Ascending aorta (tissue), 2 donors: ENCODE measurements around the gene DLST. TPM values are rescaled to one million over a fixed set of nuclear protein-coding genes. Genes with fewer than 3 reads are reported as not detected.
"Not testable (repeated sequence)": the region's sequence is repeated elsewhere in the genome, so short reads cannot be mapped to it uniquely, and the experiment has no call there.

Experiments
- DNase-seq, 2 donors: peaks; one replicate each; pipeline ENCODE4 v3.0.0-alpha.2; 2019; ENCODE audit warnings: low spot score in 2 of 2
- H3K27ac ChIP-seq, 2 donors: fragments of 200-600 bp; sonication (generic); one replicate each; pipeline ENCODE4 v1.5.1; 2016 to 2017; ENCODE audit warnings: mild to moderate bottlenecking in 1 of 2
- H3K27me3 ChIP-seq: fragments of 200-600 bp; sonication (generic); one replicate; pipeline ENCODE4 v1.5.1; 2017
- H3K36me3 ChIP-seq, 2 donors: fragments of 200-600 bp; sonication (generic); one replicate each; pipeline ENCODE4 v1.5.1; 2016
- H3K4me1 ChIP-seq, 2 donors: fragments of 200-600 bp; sonication (generic); one replicate each; pipeline ENCODE4 v1.5.1; 2016 to 2017; ENCODE audit warnings: mild to moderate bottlenecking in 1 of 2
- H3K4me3 ChIP-seq, 2 donors: fragments of 200-600 bp; sonication (generic); one replicate each; pipeline ENCODE4 v1.5.1; 2016 to 2017; ENCODE audit warnings: mild to moderate bottlenecking in 1 of 2
- H3K9me3 ChIP-seq, 2 donors: fragments of 200-600 bp; sonication (generic); one replicate each; pipeline ENCODE4 v1.5.1; 2016
- CTCF ChIP-seq, 3 experiments: fragments of 200-600 bp in 2 of 3; fragments of 450-650 bp in 1 of 3; sonication (generic) in 2 of 3; IDR thresholded peaks; one replicate each; pipeline ENCODE4 v1.5.1; 2016 to 2019; ENCODE audit warnings: antibody characterized with exemption in 3 of 3, mild to moderate bottlenecking in 1 of 3, moderate library complexity in 1 of 3
- intact Hi-C: fragments of 100-400 bp; cut with DNase I; formaldehyde crosslinking; loops from one replicate; pipeline ENCODE4 v1.15.1; 2023
- total RNA-seq: library from RNA; depleted of rRNA; stranded (reverse); fragments of >200 nt; gene quantifications from one replicate; pipeline ENCODE4 v1.1.0, GENCODE V29; 2016

Gene DLST
- total RNA-seq, 1 donor from 2014 or later: 59.7 TPM

DNA sequence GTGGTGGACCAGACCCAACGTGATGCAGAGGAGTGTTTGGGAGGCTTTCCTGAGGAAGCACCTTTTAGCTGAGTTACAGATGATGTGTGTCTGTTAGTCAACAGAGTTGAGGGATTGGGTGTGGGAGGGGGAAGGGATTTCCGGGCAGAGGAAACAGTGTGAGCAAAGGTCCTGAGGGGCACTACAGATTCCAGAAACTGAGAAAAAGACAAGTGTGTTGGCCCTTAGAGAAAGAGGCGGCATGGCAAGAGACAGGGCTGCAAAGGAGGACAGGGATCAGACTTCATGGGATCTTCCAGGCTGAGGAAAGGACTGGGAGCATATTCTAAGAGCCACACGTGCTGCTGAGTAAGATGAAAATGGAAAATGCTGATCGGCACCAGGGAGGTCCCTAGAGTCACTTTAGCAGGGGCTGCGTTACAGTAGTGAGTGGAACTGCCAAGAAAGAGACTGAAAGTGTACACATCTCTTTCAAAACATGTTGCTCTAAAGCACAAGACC, 50.7 kb downstream of the DLST start:
- H3K27ac ChIP-seq: no peak overlapping the region
- TF ChIP-seq CTCF (IDR thresholded peaks at IDR 0.05): no peak
- H3K9me3 ChIP-seq: no peaks in the 10 kb centered on the region

DNA sequence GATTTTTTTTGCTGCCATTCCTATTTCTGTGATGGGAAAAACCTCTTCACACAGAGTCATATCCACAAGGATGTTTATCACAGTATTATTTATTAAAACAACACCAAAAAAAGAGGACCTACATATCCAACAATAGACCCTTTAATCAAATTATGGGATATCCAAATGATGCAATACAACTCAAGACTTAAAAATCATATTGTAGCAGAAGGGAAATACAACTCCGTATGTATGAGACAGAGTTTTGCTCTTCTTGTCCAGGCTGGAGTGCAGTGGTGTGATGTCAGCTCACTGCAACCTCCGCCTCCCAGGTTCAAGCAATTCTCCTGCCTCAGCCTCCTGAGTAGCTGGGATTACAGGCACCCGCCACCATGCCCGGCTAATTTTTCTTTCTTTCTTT, 51.2 kb downstream of the DLST start:
- H3K4me3 ChIP-seq, H3K9me3 ChIP-seq, intact Hi-C loops, H3K4me1 ChIP-seq, DNase-seq, H3K27me3 ChIP-seq, H3K36me3 ChIP-seq, H3K27ac ChIP-seq: not testable (repeated sequence)

More for the DNA sequence above, 50.7 kb downstream of the DLST start:
- intact Hi-C loops: no loop called here
- H3K4me1 ChIP-seq: peaks cover 0 to 3% of the 10 kb centered on the region in 2 donors
- no peak for DNase-seq
- H3K36me3 ChIP-seq: no peaks in the 10 kb centered on the region
- H3K4me3 ChIP-seq: no peak overlapping the region
- H3K27me3 ChIP-seq: no peaks in the 10 kb centered on the region

DNA sequence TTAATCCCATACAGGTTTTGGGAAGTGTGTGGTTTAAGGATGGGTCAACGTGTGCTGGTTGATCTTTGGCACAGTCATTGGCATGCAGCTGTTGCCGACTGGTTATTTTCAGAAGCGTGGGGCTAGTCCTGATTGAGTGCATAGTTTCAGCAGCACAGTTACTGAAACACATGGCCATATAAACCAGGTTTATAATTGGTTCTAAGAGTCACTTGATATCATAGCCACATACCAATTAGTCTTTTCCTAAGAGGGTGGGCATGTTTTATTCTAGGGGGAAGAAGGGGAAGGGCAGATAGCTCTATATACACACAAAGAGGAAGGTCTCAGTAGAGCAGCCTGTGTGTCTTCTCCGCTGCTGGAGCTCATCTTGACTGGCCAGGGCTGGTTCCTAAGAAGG, 52.3 kb downstream of the DLST start:
- peaks cover 4 to 7% of the 10 kb centered on the region in 2 donors for H3K4me1 ChIP-seq

GRCh38 chr14:74934476-74935359, 53.0 kb downstream of the DLST start:
- no peak for TF ChIP-seq CTCF (IDR thresholded peaks at IDR 0.05)
- H3K27me3 ChIP-seq: no peaks in the 10 kb centered on the region
- no peak for DNase-seq
- intact Hi-C loops: no loop called here
- no peak overlapping the region for H3K4me3 ChIP-seq
- H3K36me3 ChIP-seq: no peaks in the 10 kb centered on the region
- peaks cover 11 to 14% of the 10 kb centered on the region in 2 donors for H3K4me1 ChIP-seq
- H3K27ac ChIP-seq: no peak overlapping the region
- H3K9me3 ChIP-seq: no peaks in the 10 kb centered on the region

More for the DNA sequence above, 52.3 kb downstream of the DLST start:
- intact Hi-C loops: no loop called here
- Histone ChIP-seq H3K27me3 (no peaks in the 10 kb centered on the region), H3K4me3 (no peak overlapping the region), H3K9me3 (no peaks in the 10 kb centered on the region), H3K36me3 (no peaks in the 10 kb centered on the region), H3K27ac (no peak overlapping the region)
- DNase-seq: no peak
- TF ChIP-seq CTCF (IDR thresholded peaks at IDR 0.05): no peak

GRCh38 chr14:74935360-74935680, 53.6 kb downstream of the DLST start:
- no peak for TF ChIP-seq CTCF (IDR thresholded peaks at IDR 0.05)
- intact Hi-C loops: no loop called here
- DNase-seq: no peak

DNA sequence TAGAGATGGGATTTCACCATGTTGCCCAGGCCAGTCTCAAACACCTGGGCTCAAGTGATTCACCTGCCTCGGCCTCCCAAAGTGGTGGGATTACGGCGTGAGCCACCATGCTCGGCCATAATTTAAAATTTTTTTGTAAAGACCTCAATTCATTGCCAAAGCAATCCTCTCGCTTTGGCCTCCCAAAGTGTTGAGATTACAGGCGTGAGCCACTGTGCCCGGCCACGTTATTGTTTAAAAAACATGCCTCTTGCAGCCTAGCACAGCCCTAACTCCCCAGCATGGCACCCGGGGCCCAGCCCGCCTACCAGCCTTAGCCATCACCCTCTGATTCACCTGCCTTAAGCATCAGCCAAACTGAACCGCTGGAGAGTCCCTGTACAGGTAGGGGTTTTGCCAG, 54.4 kb downstream of the DLST start:
- no peak for DNase-seq
- H3K4me1 ChIP-seq: peaks cover 19 to 26% of the 10 kb centered on the region in 2 donors
- intact Hi-C loops: no loop called here
- no peak overlapping the region for H3K27ac ChIP-seq
- H3K9me3 ChIP-seq: no peaks in the 10 kb centered on the region
- no peak overlapping the region for H3K4me3 ChIP-seq
- TF ChIP-seq CTCF (IDR thresholded peaks at IDR 0.05): no peak
- no peaks in the 10 kb centered on the region for H3K36me3 ChIP-seq
- no peaks in the 10 kb centered on the region for H3K27me3 ChIP-seq

More at GRCh38 chr14:74935360-74935680, 53.6 kb downstream of the DLST start:
- H3K27me3 ChIP-seq: no peaks in the 10 kb centered on the region
- H3K27ac ChIP-seq: no peak overlapping the region
- H3K4me1 ChIP-seq: peaks cover 14 to 18% of the 10 kb centered on the region in 2 donors
- no peak overlapping the region for H3K4me3 ChIP-seq
- H3K36me3 ChIP-seq: no peaks in the 10 kb centered on the region
- no peaks in the 10 kb centered on the region for H3K9me3 ChIP-seq
